Cardiac fibroblast (primary cell): ENCODE data around the gene SNAP29.

Source experiments
- DNase-seq, 2 donors: peaks; one replicate each; pipeline versions ENCODE4 v3.0.0 to v3.0.0-alpha.2; 2010; ENCODE audit warnings: low read depth in 2 of 2
- H3K4me3 ChIP-seq, 2 donors: replicated peaks in 1 of 2; 1 replicate in 1 of 2; 2 replicates in 1 of 2; pipeline ENCODE4 v1.5.1; 2011; ENCODE audit warnings: low read depth in 2 of 2, low read length in 2 of 2, mild to moderate bottlenecking in 2 of 2, moderate library complexity in 1 of 2
- CTCF ChIP-seq: IDR thresholded peaks from one replicate; pipeline ENCODE4 v1.5.1; 2011; ENCODE audit warnings: low read depth, mild to moderate bottlenecking, low read length, inconsistent platforms

The SNAP29 gene

DNA sequence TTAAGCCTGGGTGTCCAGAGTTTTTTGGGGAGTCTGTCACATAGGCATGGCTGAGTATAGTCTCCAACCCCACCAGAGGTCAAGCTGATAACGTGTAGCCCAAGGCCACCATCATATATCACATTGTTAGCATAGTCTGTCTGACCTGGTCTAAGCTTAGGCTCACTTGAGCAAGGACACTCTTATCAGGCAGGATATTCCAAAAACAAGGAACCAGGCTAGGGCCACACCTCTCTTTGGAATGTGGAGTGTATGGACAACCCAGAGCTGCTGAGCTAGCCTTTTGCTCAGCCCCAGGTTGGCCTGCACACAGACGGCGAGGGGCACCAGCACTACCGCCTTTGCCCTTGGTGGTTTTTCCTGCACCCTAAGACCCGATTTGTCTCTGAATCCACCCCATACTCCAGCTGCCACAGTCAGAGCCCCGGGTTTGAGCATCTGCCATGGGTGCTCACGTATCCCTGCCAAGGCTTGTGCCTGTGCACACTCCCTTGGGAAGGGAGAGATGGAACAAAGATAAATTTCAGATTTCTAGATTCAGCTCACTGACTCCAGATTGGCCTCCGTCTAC is 7.2 kb downstream of the SNAP29 start:
- no peak overlapping the region for H3K4me3 ChIP-seq
- DNase-seq: no peak
- no peak for TF ChIP-seq CTCF

DNA sequence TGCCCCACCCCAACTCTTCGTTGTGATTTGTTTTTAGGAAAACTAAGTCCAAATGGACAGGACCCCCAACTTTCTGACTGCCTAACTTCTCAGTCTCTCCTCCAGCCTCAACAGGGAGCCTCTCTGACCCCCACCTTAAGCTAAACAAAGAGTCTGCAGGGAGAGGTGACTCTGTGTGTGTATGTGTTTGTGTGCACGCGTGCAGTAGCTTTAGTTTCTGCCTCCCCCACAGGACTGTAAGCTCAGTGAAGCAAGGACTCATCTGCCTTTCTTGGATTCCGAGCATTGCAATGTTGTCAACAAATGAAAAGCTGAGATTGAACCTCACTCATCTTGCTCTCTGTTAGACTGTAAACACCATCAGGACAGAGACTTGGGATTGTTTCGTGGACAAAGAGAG is 7.9 kb downstream of the SNAP29 start:
- no peak overlapping the region for H3K4me3 ChIP-seq
- DNase-seq: no peak
- TF ChIP-seq CTCF: no peak

DNA sequence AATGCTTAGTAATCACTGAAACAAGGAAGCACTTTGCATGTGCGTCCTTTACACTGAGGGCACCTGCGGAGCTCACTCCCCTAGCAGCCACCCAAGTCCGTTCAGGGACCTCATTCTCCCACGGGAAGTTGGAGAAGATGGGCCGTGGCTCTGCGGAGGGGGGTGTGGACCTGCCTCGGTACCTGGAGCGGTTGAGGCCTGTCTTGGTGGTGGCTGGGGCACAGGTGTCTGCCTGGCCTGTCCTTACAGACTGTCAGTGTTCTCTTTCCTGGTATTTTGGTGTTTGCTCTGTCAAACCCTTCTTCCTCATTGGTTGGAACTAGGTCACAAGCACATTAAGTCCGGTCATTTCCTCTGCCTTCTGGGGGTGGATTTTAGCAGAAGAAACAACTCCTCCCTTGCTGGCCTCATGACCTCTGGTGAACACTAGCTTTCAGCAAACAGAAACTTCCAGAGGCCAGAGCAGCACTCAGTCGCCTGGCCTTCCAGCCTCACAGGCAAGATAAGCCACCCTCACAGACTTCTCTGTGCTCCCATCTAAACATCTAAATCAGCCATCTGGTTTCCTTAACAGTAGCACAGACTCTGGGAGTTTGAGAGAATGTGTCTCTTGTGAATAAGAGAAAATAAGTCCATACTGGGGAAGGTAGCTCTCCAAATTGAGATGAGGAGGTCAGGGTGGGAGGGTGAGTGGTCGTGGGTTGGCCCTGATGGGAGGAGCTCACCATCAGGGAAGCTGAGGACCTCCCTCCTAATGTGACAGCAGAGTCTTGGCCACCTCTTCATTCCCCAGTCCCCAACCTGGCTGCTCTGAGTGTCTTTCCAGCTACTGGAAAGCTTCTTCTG is 8.6 kb downstream of the SNAP29 start:
- peak; percentile 35 to 76 for DNase-seq
- H3K4me3 ChIP-seq: no peak overlapping the region
- no peak for TF ChIP-seq CTCF

GRCh38 chr22:20868025-20868962 is 9.5 kb downstream of the SNAP29 start:
- H3K4me3 ChIP-seq: no peak overlapping the region
- DNase-seq: no peak
- TF ChIP-seq CTCF: no peak

DNA sequence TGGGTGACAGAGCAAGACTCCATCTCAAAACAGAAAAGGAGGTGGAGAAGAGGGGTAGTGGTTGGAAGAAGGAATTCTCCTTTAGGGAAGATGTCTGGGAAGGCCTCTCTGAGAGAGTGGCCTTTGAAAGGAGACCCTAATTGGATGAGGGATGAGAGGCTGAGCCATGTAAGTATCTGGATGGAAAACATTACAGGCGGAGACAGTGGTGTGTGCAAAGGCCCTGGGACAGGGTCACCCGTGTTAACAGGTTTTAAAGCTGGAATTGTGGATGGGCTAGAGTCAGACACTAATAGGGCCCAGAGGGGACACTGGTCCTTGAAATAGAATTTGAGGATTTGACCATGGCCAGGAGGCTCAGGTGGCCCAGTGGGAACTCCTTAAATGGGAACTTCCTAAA is 10.4 kb downstream of the SNAP29 start:
- no peak for TF ChIP-seq CTCF
- no peak overlapping the region for H3K4me3 ChIP-seq
- no peak for DNase-seq

DNA sequence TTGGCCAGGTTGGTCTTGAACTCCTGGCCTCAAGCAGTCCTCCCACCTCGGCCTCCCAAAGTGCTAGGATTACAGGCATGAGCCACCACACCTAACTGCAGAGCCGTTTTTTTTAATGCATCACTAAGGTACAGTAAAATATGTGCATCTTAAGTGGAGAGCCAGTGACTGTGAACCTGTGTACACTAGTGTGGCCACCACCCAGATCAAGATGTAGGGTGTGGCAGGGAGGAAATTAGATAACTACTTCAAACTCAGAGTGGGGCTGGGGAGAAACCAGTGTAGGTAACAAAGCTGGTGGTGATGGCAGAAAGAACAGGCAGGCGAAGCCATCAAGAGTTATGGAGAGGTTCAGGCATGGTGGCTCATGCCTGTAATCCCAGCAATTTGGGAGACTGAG is 14.4 kb downstream of the SNAP29 start:
- no peak for DNase-seq
- no peak for TF ChIP-seq CTCF
- H3K4me3 ChIP-seq: no peak overlapping the region
